ENCODE results near the gene EDDM3A.
A peak's percentile ranks its signal among the peaks of the same experiment; 100 is the strongest.
"Not testable (repeated sequence)": the region's sequence is repeated elsewhere in the genome, so short reads cannot be mapped to it uniquely, and the experiment has no call there.

EDDM3A gene, protein sequence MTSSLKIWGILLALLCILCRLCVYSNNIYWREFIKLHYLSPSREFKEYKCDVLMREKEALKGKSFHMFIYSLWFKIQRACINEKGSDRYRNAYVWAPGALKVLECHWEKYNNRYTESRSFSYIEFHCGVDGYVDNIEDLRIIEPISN

DNA sequence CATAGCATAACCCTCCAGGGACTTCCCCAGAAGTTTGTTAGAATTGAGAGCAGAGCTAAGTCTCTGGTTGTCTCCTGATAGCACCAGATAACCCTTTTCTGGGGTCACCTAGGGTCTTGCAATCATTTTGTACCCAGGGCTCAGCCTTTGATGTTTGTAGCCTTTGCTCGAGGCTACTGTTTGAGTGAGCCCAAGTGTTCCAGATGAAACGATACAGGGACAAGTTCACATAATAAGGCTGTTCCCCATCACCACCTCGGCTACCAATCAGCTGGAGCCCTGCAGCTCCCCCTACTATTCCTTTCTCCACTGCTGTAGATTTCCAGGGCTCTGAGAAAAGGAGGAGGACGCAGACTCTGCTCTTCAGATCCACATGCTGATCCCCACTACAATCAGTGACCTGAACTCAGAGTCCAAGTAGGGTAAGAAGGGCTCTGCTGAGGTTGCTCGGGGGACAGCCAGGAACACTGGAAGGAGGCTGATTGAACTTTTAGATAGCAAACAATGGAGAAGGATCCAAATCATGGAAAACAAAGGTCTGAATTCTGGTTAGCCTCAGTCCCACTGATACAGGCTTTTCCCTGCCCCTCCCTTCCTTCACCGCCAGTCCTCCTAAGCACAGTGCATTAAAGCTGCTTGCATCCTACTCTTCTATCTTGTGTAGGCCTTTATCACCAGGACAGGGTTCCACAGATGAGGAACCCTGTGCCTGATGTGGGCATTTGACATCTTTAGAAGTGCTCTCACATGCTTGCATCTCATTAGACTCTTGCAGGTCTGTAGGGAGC lies at the start of gene EDDM3A:
Gene EDDM3A (plus strand): TSS at position 317 of the 788 bp plus-strand sequence. CDS start 1,694 bp downstream, outside the sequence.
- DNase-seq = no peak

DNA sequence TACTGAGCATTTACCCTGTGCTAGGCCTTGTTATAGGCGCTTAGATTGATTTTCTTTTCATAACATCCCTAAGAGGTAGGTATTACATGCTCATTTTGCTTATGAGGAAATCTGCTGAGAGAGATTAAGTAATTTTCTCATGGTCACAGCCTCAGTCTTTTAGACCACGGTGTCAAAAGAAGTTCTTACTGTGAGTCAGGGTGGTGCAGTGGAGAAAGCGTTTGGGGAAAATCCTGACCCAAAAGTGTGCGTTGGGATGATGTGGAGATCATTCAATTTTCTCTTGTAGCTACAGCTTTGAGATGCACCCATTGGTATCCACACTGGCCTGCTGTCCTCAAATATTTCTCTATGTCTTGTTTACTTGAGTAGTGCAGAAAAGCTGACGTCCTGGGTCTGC lies 48.9 kb upstream of the EDDM3A start:
- no peak for DNase-seq

DNA sequence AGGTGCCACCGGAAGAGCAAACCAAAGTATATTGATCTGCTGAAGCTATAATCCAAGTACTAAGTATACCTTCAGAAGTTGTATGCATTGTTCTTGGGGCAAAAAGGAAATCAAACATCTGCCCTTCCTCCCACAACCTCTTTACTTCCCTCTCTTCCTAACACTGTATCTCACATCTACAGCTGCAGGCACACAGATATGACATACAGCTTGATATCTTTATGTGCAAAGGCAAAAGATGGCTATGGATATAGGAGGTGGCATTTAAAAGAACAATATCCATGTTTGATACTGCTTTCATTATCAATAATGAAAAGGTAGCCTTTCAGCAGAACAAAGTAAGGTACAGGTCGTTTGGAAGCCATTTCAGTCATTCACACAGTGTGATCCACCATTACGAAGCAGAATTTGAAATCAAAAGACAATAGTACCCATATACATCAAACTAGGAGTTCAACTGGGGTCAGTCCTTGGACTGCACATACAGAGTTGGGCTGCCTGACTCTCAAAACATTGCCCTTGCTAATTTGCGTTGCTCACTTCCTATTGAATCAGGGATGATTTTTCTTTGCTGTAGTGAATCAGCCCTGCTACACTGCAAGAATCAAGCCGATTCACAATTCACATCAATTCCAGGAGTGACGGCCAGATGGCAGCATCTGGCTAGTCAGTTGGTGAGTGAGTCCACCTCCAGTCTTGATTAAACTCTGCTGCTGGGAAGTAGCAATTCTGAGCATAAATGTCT lies 48.2 kb upstream of the EDDM3A start:
- peak in 47 of 56 donors; percentile 12 to 81 (median 48) for DNase-seq

DNA sequence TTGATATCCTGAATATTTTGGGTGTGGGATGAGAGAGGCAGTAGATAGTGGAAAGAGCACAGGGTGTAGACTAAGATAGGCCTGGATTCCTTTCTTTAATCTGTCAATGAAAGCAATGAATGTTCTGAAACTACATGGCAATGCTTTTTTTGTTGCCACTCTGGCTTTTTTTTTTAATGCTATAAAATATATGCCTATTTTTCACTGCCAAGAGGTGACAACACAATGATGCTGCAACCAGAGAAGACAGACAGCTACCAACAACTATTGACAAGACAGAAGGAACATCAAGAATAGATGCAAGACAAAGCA lies 47.7 kb upstream of the EDDM3A start:
- DNase-seq = no peak

DNA sequence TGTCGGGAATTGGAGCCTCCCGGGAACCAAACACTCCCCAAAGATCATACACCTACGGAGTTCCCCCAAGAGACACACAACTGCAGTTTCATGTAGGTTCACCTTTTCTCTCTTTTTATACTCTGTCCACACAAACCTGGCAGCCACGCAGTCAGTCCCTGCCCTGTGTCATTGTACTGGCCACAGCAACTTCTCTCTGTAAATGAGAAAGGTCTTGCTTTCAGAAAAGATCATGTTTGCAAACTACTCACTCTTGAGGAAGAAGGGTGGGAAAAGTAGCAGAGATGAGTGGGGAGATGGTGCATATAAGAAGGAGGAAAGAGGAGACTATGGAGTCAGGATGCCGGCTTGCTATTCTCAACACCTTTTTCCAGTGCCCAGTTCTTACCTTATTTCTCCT lies 46.8 kb upstream of the EDDM3A start:
- no peak for DNase-seq

DNA sequence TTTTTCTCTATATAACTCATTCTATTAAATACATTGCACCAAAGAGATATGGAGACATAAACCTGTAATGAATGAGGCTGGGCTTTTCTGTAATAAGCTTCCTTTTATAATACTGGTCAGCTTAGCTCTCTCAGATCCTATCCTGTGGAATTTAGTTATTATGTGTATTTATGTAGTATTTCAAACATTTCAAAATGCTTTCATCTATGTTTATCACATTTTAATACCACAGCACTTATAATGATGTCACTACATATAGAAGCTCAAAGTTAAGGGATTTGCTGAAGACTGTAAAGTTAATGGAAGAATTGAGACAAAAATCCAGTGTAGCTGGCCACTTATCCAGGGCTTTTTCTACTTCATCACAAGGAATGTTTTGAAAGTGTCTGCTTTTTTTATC lies 45.8 kb upstream of the EDDM3A start:
- DNase-seq = no peak

DNA sequence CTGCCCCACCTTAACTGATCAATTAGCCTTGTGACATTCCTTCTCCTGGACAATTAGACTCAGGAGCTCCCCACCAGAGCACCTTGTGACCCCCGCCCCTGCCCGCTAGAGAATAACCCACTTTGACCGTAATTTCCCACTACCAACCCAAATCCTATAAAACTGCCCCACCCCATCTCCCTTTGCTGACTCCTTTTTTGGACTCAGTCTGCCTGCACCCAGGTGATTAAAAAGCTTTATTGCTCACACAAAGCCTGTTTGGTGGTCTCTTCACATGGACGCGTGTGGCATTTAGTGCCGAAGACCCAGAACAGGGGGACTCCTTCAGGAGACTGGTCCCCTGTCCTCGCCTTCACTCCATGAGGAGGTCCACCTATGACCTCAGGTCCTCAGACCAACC lies 44.7 kb upstream of the EDDM3A start:
- not testable (repeated sequence) for DNase-seq

DNA sequence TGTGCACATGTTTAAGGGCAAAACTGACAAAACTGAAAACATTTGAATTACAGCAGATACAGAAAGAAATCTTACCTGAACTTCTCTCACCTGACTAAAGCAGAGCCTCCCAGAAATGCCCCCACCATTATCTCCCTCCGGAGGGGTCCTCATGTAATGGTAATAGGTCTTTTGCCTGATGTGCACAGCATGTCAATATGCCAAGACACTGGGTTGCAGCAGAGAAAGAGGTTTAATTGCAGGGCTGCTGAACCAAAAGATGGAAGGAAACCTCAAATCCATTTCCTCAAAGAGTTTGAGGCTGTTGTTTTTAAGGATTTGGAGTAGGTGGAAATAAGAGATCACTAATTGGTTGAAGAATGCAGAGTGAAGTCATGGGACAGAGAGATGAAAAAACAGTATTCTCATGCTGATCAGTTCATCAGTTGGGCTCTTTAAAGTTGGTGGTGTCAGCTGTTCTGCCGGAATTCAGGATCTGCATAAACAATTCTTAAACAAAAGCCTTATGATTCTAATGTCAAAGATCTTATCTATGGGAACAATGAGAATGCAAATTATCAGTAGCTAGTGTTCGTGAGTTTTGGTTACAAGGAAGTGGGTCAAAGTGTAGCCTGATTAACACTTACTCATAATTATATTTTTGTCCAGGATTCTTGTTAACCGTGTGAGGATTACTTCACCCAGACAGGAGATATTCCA lies 38.9 kb upstream of the EDDM3A start:
- DNase-seq = no peak

DNA sequence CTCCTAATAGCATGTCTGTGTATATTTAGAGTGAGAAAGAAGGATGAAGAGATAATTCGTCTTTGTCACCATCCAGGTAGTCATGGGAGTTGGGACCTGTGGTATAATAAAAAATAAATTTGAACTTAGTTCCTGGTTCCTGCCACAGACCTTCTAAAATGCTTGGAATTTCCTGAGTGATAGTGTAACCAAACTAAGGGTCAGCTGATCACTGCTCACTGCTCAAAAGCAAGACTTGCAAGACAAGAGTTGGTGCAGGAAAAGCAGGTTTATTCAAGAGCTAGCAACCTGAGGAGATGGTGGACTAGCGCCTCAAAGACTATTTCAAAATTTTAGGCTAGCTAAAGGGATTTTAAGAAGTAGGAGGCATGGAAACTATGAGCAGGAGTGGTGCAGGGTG lies 38.1 kb upstream of the EDDM3A start:
- DNase-seq = no peak

DNA sequence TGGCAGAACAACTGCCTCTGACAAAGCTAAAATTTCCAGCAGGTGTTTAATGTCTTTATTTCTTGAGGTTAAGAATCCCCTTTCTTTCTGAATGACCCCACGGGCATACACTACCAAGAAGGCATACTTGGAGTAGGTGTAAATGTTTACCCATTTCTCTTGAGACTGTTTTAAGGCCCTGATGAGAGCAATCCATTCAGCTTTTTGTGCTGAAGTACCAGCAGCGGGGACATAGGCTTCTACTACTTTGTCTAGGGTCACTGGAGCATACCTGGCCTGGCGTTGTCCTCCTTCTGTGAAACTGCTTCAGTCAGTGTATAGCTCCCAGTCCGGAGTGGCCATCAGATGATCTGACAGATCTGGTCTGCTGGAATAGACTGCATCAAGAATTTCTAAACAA lies 34.4 kb upstream of the EDDM3A start:
- DNase-seq = no peak

DNA sequence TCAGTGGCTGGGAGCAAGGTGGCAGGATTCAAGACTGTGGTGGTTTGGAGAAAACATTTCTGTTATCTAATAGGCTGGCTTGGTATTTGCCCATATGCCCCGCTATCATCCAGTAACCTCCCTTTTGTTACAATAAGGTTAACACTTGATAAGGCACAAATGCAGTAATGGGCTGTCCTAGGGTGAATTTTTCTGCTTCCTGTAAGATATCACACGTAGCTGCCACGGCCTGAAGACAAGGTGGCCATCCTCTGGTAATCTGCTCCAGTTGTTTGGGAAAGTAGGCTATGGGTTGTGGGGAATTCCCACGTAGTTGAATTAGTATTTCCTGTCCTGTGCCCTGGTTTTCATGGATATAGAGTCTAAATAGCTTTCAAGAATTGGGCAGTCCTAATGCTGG lies 34.0 kb upstream of the EDDM3A start:
- DNase-seq = no peak

DNA sequence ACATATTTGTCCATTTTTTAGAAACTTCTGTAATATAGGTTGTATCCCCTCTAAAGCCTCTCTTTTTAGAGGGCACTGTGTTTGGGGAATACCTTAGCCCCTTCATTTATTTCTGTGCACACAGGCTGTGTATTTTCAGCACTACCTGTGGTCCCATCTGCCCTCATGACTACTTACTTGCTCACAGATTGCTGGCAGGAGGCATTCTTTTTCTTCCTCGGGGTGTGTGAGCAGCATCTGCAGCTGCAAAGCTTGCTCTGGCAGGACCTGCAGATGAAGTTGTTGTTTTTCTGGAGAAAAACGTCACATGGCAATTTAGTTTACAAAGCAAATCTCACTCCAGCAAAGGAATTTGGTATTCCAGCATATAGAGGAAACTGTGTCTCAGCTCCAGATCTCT lies 32.8 kb upstream of the EDDM3A start:
- DNase-seq = no peak

DNA sequence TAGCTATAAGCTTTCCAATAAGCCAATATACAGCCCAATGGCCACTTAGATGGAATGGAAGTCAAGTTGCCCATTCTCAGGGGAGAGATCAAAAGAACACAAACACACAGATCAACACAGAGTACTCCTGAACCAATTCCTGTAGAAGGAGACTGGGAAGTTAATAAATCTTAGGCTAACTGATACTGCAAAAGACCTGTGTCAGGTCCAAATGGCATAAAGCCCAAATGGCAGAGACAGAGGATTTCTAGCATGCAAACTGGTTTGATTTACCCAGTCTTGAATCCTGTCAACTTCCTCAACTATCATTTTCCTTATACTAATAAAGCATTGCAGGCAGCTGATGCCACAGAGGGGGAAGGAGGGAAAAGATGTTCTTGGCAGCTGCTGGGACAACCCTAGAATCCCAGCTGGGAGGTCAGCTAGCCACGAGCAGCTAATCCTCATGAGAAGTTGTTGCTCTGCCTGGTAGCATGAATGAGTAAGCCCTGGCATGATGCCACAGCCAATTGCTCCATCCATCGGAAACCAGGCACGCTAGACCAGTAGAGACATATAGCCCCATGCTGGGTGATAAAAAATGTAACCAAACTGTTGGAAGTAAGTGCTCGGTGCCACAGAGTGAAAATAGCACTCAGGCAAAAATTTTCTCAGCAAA lies 31.0 kb upstream of the EDDM3A start:
- DNase-seq = peak in 34 of 56 donors; percentile 1 to 74 (median 20)

DNA sequence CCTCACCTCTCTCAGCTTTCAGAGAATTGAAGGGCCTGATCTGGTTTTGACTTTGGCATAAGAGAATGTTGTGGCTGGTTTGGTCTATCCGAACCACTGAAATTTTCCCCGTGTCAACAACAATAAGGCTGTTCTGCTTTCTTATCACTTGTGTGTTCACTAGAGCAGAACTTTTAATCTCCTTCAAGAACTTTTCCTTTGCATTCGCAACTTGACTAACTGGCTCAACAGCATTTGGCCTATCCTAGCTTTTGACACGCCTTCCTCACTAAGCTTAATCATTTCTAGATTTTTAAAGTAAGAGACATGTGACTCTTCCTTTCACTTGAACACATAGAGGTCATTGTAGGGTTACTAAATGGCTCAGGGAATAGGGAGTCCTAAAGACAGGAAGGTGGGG lies 25.9 kb upstream of the EDDM3A start:
- no peak for DNase-seq

DNA sequence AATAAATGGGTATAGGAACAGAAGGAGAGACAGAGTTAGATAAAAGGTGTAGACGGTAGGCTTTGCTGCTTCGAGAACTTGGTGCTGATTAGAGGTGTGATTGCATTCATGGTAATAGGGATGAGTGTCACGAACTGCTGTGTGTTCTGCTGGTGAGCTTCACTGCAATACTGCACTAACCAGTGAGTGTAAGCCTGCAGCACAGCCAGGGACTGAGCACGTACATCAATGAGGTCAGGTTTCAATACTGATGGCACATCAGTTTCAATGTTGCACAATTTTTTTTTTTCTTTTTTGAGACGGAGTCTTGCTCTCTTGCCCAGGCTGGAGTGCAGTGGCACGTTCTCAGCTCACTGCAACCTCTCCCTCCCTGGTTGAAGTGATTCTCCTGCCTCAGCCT lies 24.9 kb upstream of the EDDM3A start:
- DNase-seq = no peak

DNA sequence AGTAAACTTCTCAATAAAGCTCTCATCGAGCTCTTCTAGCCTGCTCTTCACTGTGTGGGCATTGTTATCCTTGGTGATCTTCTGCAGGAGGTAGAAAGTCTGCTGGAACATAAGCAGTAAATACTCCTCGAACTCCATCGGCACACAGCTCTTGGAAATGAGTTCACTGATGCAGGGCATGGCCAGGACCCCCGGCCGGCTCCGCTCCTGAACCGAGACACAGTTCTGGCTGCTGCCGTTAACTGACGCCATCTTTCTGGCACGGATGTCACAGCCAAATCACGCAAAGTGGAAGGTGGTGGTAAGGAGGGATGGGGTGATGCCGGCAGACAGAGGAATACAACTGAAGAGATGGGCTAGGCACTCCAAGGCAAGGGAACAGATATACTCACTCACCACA lies 23.7 kb upstream of the EDDM3A start:
- DNase-seq = no peak

DNA sequence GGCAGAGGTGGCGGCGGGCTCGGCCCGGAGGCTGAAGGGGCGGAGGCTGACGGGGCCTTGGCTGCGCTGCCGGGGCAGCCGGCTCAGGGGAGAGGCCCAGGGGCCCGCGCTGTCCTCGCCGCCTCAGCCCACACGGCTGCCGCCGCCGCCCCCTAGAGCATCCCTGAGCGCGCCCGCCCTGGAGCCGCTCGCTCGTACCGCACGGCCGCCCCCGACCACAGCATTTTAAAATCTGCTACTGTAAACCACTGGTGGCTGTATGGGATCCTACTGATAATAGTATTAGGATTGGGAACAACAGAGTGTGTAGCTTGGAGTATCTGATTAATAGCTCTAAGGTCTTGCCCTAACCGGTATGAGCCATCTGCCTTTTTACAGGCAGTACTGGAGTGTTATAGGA lies 22.2 kb upstream of the EDDM3A start:
- peak in 1 of 56 donors; percentile 3 for DNase-seq

DNA sequence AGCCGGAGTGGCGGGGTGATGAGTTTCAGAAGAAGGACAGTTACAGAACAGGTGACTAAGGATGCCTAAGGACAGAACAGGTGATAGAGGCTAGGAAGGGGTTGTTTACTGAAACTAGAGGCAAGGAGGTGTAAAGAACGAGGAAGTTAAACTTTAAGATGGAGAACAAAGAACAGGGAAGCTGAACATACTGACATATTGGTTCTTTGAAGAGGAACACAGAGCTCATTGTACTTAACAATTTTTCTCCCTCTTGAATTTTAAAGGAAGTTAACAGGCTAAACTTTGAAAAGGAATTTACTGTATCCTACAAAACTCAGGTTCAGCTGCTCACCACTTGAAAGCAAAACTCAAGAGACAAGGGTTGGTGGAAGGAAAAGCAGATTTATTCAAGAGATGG lies 19.6 kb upstream of the EDDM3A start:
- not testable (repeated sequence) for DNase-seq

DNA sequence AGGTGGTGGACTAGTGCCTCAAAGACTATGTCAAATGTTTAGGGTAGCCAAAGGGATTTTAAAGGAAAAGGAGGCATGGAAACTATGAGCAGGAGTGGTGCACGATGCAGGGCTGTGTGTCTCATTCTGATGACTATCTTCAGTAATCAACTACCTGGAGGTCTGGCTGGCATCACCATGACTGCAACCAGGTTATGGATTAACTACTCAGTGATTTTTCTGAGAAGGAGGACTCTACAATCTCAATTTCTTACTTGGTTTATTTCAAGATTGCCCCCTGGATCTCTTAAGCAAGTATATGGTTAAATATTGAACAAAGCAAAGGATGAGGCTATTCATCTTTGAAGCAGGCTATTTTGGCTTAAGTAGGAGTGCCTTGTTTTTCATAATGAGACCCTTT lies 19.2 kb upstream of the EDDM3A start:
- DNase-seq = no peak

DNA sequence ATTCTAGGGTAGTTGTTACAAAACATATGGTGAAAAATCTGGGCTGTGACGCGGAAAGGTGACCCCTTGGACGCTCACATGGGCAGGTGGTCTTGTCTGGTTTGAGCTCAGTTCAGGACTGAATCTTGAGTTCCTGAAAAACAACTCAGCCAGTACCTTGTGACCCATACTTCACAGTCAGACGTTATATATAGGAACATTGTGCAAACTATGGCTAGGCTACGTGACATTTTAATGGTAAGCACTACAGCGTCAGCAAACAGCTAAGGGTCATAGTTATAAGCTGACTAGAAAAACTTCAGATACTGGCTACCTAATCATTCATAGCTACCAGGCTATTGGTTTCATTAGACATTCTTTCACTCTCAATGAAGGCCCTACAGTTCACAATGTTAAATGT lies 14.8 kb upstream of the EDDM3A start:
- no peak for DNase-seq

DNA sequence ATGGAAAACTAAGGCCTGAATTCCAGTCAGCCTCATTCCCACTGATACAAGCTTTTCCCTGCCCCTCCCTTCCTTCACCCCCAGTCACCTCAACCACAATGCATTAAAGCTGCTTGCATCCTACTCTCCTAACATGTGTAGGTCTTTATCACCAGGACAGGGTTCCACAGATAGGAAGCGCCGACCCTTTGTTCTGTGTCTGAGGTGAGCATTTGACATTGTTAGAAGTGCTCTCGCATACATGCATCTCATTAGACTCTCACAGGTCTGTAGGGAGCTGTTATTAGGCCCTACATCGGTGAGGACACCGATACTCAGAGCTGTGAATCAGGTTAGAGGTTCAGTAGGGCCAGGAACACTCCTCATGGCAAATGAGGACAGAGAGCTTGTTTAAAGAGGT lies 13.2 kb upstream of the EDDM3A start:
- DNase-seq = no peak

All from nucleus accumbens (tissue), 56 donors.